IPS DF 19.7 (cell line): ENCODE results near the gene BMPR1B.
A peak's percentile ranks its signal among the peaks of the same experiment; 100 is the strongest.

Source experiments
- DNase-seq: peaks from one replicate; pipeline ENCODE4 v3.0.0-alpha.2; 2013; ENCODE audit warnings: low read depth, low spot score

BMPR1B gene

GRCh38 chr4:95086551-95086950 is 328.8 kb downstream of the BMPR1B start:
- DNase-seq = no peak

- no peak for DNase-seq
Observed at GRCh38 chr4:95087657-95088455, 330.1 kb downstream of the BMPR1B start.

GRCh38 chr4:95091272-95091671 is 333.5 kb downstream of the BMPR1B start:
- no peak for DNase-seq

- DNase-seq = no peak
Observed at GRCh38 chr4:95092766-95093165, 335.0 kb downstream of the BMPR1B start.

GRCh38 chr4:95093460-95093859 is 335.7 kb downstream of the BMPR1B start:
- DNase-seq = no peak

- no peak for DNase-seq
Observed at GRCh38 chr4:95093936-95094929, 336.5 kb downstream of the BMPR1B start.

GRCh38 chr4:95095348-95095974 is 337.7 kb downstream of the BMPR1B start:
- no peak for DNase-seq

GRCh38 chr4:95102162-95102790 is 344.5 kb downstream of the BMPR1B start:
- DNase-seq = no peak

- DNase-seq = no peak
Observed at GRCh38 chr4:95105112-95105511, 347.4 kb downstream of the BMPR1B start.

GRCh38 chr4:95105983-95106382 is 348.2 kb downstream of the BMPR1B start:
- DNase-seq = no peak

- no peak for DNase-seq
Observed at GRCh38 chr4:95106408-95106928, 348.7 kb downstream of the BMPR1B start.

- no peak for DNase-seq
Observed at GRCh38 chr4:95107004-95107403, 349.2 kb downstream of the BMPR1B start.

- DNase-seq = no peak
Observed at GRCh38 chr4:95107635-95108034, 349.9 kb downstream of the BMPR1B start.

GRCh38 chr4:95108883-95109421 is 351.2 kb downstream of the BMPR1B start:
- no peak for DNase-seq

- DNase-seq = no peak
Observed at GRCh38 chr4:95114521-95114920, 356.8 kb downstream of the BMPR1B start.

- DNase-seq = no peak
Observed at GRCh38 chr4:95118497-95118896, 360.7 kb downstream of the BMPR1B start.

GRCh38 chr4:95120456-95120855 is 362.7 kb downstream of the BMPR1B start:
- no peak for DNase-seq

- DNase-seq = no peak
Observed at GRCh38 chr4:95122001-95122400, 364.2 kb downstream of the BMPR1B start.

- peak; percentile 17 for DNase-seq
Observed at GRCh38 chr4:95124906-95125504, 367.2 kb downstream of the BMPR1B start.

GRCh38 chr4:95129031-95129430 is 371.3 kb downstream of the BMPR1B start:
- no peak for DNase-seq
